Karpas-422 (cell line): ENCODE results near the gene SCAF1. TPM values are rescaled to one million over a fixed set of nuclear protein-coding genes. Genes with fewer than 3 reads are reported as not detected.

Experiments used
- DNase-seq: peaks from one replicate; pipeline ENCODE4 v3.0.0-alpha.2; 2015
- H2AFZ ChIP-seq: fragments of 200-600 bp; sonication (generic); 2 replicates; pipeline ENCODE4 v1.6.1; 2014; ENCODE audit warnings: antibody characterized with exemption, low read length, mixed read lengths
- H3K27ac ChIP-seq: fragments of 200-600 bp; sonication (generic); 2 replicates; pipeline ENCODE4 v1.5.1; 2014; ENCODE audit warnings: mild to moderate bottlenecking, low read length, moderate library complexity
- H3K27me3 ChIP-seq: fragments of 200-600 bp; sonication (generic); 2 replicates; pipeline ENCODE4 v1.6.1; 2014; ENCODE audit warnings: low read length, mixed read lengths
- H3K36me3 ChIP-seq: fragments of 200-600 bp; sonication (generic); 2 replicates; pipeline ENCODE4 v1.6.1; 2014; ENCODE audit warnings: low read length, mixed read lengths; ENCODE audit not compliant: insufficient read depth
- H3K4me1 ChIP-seq: fragments of 200-600 bp; sonication (generic); 2 replicates; pipeline ENCODE4 v1.6.1; 2014; ENCODE audit warnings: mild to moderate bottlenecking, low read length, mixed read lengths
- H3K4me2 ChIP-seq: fragments of 200-600 bp; sonication (generic); 2 replicates; pipeline ENCODE4 v1.6.1; 2014; ENCODE audit warnings: low read length, low read depth, mild to moderate bottlenecking; ENCODE audit not compliant: poor library complexity, severe bottlenecking
- H3K4me3 ChIP-seq: fragments of 200-600 bp; sonication (generic); 2 replicates; pipeline ENCODE4 v1.5.1; 2014; ENCODE audit warnings: mild to moderate bottlenecking, antibody characterized with exemption, low read length, mixed read lengths
- H3K79me2 ChIP-seq: fragments of 200-600 bp; sonication (generic); 2 replicates; pipeline ENCODE4 v1.6.1; 2014; ENCODE audit warnings: mild to moderate bottlenecking, low read length, mixed read lengths
- H3K9ac ChIP-seq: fragments of 200-600 bp; sonication (generic); 2 replicates; pipeline ENCODE4 v1.6.0; 2014; ENCODE audit warnings: low read length
- H3K9me2 ChIP-seq: fragments of 200-600 bp; sonication (generic), shearing (Covaris generic); replicated peaks from 2 replicates; pipeline ENCODE4 v1.6.0; 2014; ENCODE audit warnings: mild to moderate bottlenecking, low read length, moderate library complexity; ENCODE audit not compliant: insufficient read depth
- H3K9me3 ChIP-seq: fragments of 300-700, 200-600 bp; sonication (generic); 2 replicates; pipeline ENCODE4 v1.6.1; 2014; ENCODE audit warnings: low read length, mixed read lengths
- H4K20me1 ChIP-seq: fragments of 200-600 bp; sonication (generic); 2 replicates; pipeline ENCODE4 v1.6.1; 2014; ENCODE audit warnings: mild to moderate bottlenecking, antibody characterized with exemption, low read length, low read depth; ENCODE audit not compliant: insufficient read depth
- total RNA-seq: library from RNA; depleted of rRNA; stranded (reverse); fragments of >200 nt; shearing (Covaris generic); gene quantifications from 2 replicates; pipeline ENCODE4 v1.2.3, GENCODE V29; 2014; ENCODE audit warnings: low replicate concordance

SCAF1 gene
- total RNA-seq, 1 experiment from 2014 or later: 8.3 TPM

- Histone ChIP-seq H4K20me1 (peaks cover 15% of the 10 kb centered on the region), H3K79me2 (peaks cover 51% of the 10 kb centered on the region), H3K27me3 (no peaks in the 10 kb centered on the region), H3K27ac (peak overlapping the region; percentile 87), H3K9me3 (no peaks in the 10 kb centered on the region), H3K4me3 (peak overlapping the region; percentile 75), H3K9me2 (no peaks in the 10 kb centered on the region), H3K9ac (peak overlapping the region; percentile 85), H2AFZ (no peak overlapping the region), H3K4me1 (peaks cover 25% of the 10 kb centered on the region), H3K36me3 (peaks cover 22% of the 10 kb centered on the region; the same call in 1 of the 2 replicates), H3K4me2 (peak overlapping the region; percentile 91)
- peak; percentile 95 for DNase-seq
Measured at GRCh38 chr19:49664171-49665035, 22.4 kb downstream of the SCAF1 start.

- H3K4me1 ChIP-seq: peaks cover 25% of the 10 kb centered on the region
- H3K79me2 ChIP-seq: peaks cover 51% of the 10 kb centered on the region
- no peak for DNase-seq
- no peaks in the 10 kb centered on the region for H3K9me2 ChIP-seq
- H2AFZ ChIP-seq: no peak overlapping the region
- peak overlapping the region; percentile 75 for H3K4me3 ChIP-seq
- peak overlapping the region; percentile 91 for H3K4me2 ChIP-seq
- no peaks in the 10 kb centered on the region for H3K27me3 ChIP-seq
- peaks cover 11% of the 10 kb centered on the region; the same call in 1 of the 2 replicates for H4K20me1 ChIP-seq
- peak overlapping the region; percentile 87 for H3K27ac ChIP-seq
- H3K9ac ChIP-seq: peak overlapping the region; percentile 85
- peaks cover 17% of the 10 kb centered on the region; the same call in 1 of the 2 replicates for H3K36me3 ChIP-seq
- no peaks in the 10 kb centered on the region for H3K9me3 ChIP-seq
Measured at GRCh38 chr19:49665036-49665350, 23.0 kb downstream of the SCAF1 start.

- peaks cover 15% of the 10 kb centered on the region; the same call in 1 of the 2 replicates for H3K36me3 ChIP-seq
- peak within 1 kb of the TSS; percentile 75 for H3K4me3 ChIP-seq
- H3K9ac ChIP-seq: peak within 1 kb of the TSS; percentile 85
- peaks cover 51% of the 10 kb centered on the region for H3K79me2 ChIP-seq
- H3K4me2 ChIP-seq: peak within 1 kb of the TSS; percentile 91
- H3K9me2 ChIP-seq: no peaks in the 10 kb centered on the region
- DNase-seq: peak; percentile 100
- H3K27me3 ChIP-seq: no peaks in the 10 kb centered on the region
- no peaks in the 10 kb centered on the region for H3K9me3 ChIP-seq
- peak within 1 kb of the TSS; percentile 87 for H3K27ac ChIP-seq
- H3K4me1 ChIP-seq: peaks cover 25% of the 10 kb centered on the region
- peak within 1 kb of the TSS; percentile 3; the same call in 1 of the 2 replicates for H2AFZ ChIP-seq
- H4K20me1 ChIP-seq: peaks cover 6% of the 10 kb centered on the region; the same call in 1 of the 2 replicates
Measured at GRCh38 chr19:49665351-49666119, 23.5 kb downstream of the SCAF1 start, which contains the start of the genes BCL2L12 and IRF3. BCL2L12 (plus strand) TSS chr19:49665933; CDS start chr19:49666693, 760 bp downstream. IRF3 (minus strand) TSS chr19:49665857; CDS start chr19:49664838, 1,019 bp downstream.

GRCh38 chr19:49666120-49666444 is 24.1 kb downstream of the SCAF1 start:
- H3K27me3 ChIP-seq: no peaks in the 10 kb centered on the region
- peak overlapping the region; percentile 91 for H3K4me2 ChIP-seq
- H3K79me2 ChIP-seq: peaks cover 51% of the 10 kb centered on the region
- no peak for DNase-seq
- H3K4me1 ChIP-seq: peaks cover 25% of the 10 kb centered on the region
- peaks cover 15% of the 10 kb centered on the region; the same call in 1 of the 2 replicates for H3K36me3 ChIP-seq
- peak overlapping the region; percentile 85 for H3K9ac ChIP-seq
- H2AFZ ChIP-seq: no peak overlapping the region
- no peaks in the 10 kb centered on the region for H3K9me2 ChIP-seq
- H3K4me3 ChIP-seq: peak overlapping the region; percentile 75
- peaks cover 5% of the 10 kb centered on the region; the same call in 1 of the 2 replicates for H4K20me1 ChIP-seq
- H3K9me3 ChIP-seq: no peaks in the 10 kb centered on the region
- peak overlapping the region; percentile 87 for H3K27ac ChIP-seq

GRCh38 chr19:49667473-49667872 is 25.5 kb downstream of the SCAF1 start:
- H3K9me2 ChIP-seq: no peaks in the 10 kb centered on the region
- H3K9ac ChIP-seq: peak overlapping the region; percentile 85
- H3K27me3 ChIP-seq: no peaks in the 10 kb centered on the region
- no peak overlapping the region for H3K27ac ChIP-seq
- peaks cover 35% of the 10 kb centered on the region for H3K4me1 ChIP-seq
- H4K20me1 ChIP-seq: peaks cover 5% of the 10 kb centered on the region; the same call in 1 of the 2 replicates
- peak overlapping the region; percentile 75 for H3K4me3 ChIP-seq
- H3K36me3 ChIP-seq: peaks cover 8% of the 10 kb centered on the region; the same call in 1 of the 2 replicates
- H3K4me2 ChIP-seq: peak overlapping the region; percentile 91
- no peaks in the 10 kb centered on the region for H3K9me3 ChIP-seq
- H2AFZ ChIP-seq: no peak overlapping the region
- no peak for DNase-seq
- H3K79me2 ChIP-seq: peaks cover 49% of the 10 kb centered on the region

GRCh38 chr19:49669516-49669915 is 27.5 kb downstream of the SCAF1 start:
- Histone ChIP-seq H3K4me2 (no peak overlapping the region), H3K9ac (no peak overlapping the region), H3K36me3 (no peaks in the 10 kb centered on the region; the same call in 1 of the 2 replicates), H3K27me3 (no peaks in the 10 kb centered on the region), H3K9me3 (no peaks in the 10 kb centered on the region), H3K9me2 (no peaks in the 10 kb centered on the region), H4K20me1 (no peaks in the 10 kb centered on the region; the same call in 1 of the 2 replicates), H3K4me3 (no peak overlapping the region), H3K27ac (no peak overlapping the region), H2AFZ (no peak overlapping the region), H3K79me2 (peaks cover 29% of the 10 kb centered on the region), H3K4me1 (peaks cover 43% of the 10 kb centered on the region)
- DNase-seq: no peak

- no peaks in the 10 kb centered on the region for H3K9me2 ChIP-seq
- peaks cover 44% of the 10 kb centered on the region for H3K4me1 ChIP-seq
- H3K79me2 ChIP-seq: peaks cover 8% of the 10 kb centered on the region
- H3K27ac ChIP-seq: peak overlapping the region; percentile 64
- H3K9me3 ChIP-seq: no peaks in the 10 kb centered on the region
- H3K4me3 ChIP-seq: peak overlapping the region; percentile 46; the same call in 1 of the 2 replicates
- peak; percentile 95 for DNase-seq
- no peaks in the 10 kb centered on the region for H3K27me3 ChIP-seq
- H3K4me2 ChIP-seq: peak overlapping the region; percentile 66
- H2AFZ ChIP-seq: peak overlapping the region; percentile 74; the same call in 1 of the 2 replicates
- H4K20me1 ChIP-seq: no peaks in the 10 kb centered on the region
- H3K9ac ChIP-seq: peak overlapping the region; percentile 63
- no peaks in the 10 kb centered on the region; the same call in 1 of the 2 replicates for H3K36me3 ChIP-seq
Measured at GRCh38 chr19:49672131-49672919, 30.3 kb downstream of the SCAF1 start.
